Heart left ventricle (tissue), 13 donors: ENCODE data around the gene PKP3.

Source experiments
- CTCF ChIP-seq, 12 donors: fragments of 200-600 bp; sonication (generic) in 4 of 12; IDR thresholded peaks; one replicate each; pipeline versions ENCODE4 v1.5.0 to v1.8.0; 2018 to 2022; ENCODE audit warnings: antibody characterized with exemption in 12 of 12, mild to moderate bottlenecking in 5 of 12
- POLR2A ChIP-seq, 2 donors: fragments of 450-650 bp; IDR thresholded peaks; one replicate each; pipeline ENCODE4 v1.6.1; 2017; ENCODE audit warnings: antibody characterized with exemption in 2 of 2, mild to moderate bottlenecking in 2 of 2, moderate library complexity in 2 of 2
- donor health status: ischemic (EF 13 %, LVEDD 7.1; RV severe dilation, severe dysfunction).
- donor health status: DM: no; HTN: yes; CAD: no.
- donor health status: DM: no; HTN: no; CAD: no.
- donor health status: ischemic (EF 25% LVEDD 6.9; RV normal size, moderate dysfunction).
- donor health status: ischemic (EF 25% LVEDD 5.7; RV mildly dilated, moderate dysfunction).
- donor health status: ischemic (EF 35%, LVEDD 5.7; RV mildly dilated, moderate dysfunction).
- donor health status: nonischemic (EF 11% LVEDD 7.7; RV severe dilation, severe dysfunction).
- donor health status: DM: yes; HTN: yes; CAD: no.
- donor health status: PGD.
- donor health status: ischemic (EF 29% LVEDD 5.4; RV normal size, mild dysfunction).
- donor health status: nonischemic (EF 23%, LVEDD 6.1; RV moderate dilation, normal function).

- no peak for TF ChIP-seq CTCF (IDR thresholded peaks at IDR 0.05)
- no peak for TF ChIP-seq POLR2A (IDR thresholded peaks at IDR 0.05)
These were observed 36.4 kb upstream of the PKP3 start for GRCh38 chr11:357582-357981.
